Measurements from ENCODE around the gene TSHZ1. TPM values are rescaled to one million over a fixed set of nuclear protein-coding genes. Genes with fewer than 3 reads are reported as not detected.

Gene TSHZ1
- total and polyA plus RNA-seq, 2 donors from 2014 or later = 7.0 to 31.3 TPM

DNA sequence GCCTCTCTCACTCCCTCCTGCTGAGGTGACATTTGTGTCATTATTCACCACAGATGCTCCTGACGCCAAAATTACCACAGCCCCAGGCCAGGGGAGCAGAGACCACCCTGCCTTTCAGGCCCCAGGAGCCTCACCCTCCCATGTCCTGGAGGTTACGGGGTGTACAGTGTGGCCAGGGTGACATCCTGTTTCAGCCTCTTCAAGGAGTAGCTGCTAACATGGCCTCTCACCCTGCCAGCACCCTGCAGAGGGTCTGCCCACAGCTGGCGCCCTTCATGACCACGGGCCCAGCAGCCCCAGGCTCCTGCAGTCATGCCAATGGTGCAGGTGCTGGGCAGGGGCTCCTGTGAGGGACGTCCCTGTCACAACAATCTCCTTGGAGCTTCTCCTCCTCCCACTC lies 124.3 kb downstream of the TSHZ1 start:
- FAIRE-seq (no peak), DNase-seq (no peak)
- intact Hi-C loops (cut with DNase I) = no loop called here

DNA sequence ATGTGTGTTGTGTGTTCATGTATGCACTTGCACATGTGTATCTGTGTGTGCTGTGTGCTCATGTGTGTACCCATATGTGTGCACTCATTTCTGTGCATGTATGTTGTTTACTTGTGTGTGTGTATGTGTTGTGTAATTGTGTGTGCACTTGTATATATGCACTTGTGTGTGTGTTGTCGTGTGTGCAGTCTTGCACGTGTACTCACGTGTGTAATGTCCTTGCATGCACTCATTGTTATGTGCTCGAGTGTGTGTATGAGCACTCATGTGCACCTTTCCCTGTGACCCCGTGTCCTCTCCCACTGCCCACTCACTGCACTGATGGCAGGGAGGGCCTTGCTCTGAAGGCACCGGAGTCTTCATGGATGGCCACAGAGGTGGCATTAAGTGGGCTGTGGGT lies 124.9 kb downstream of the TSHZ1 start:
- TF ChIP-seq, protein P1, sequence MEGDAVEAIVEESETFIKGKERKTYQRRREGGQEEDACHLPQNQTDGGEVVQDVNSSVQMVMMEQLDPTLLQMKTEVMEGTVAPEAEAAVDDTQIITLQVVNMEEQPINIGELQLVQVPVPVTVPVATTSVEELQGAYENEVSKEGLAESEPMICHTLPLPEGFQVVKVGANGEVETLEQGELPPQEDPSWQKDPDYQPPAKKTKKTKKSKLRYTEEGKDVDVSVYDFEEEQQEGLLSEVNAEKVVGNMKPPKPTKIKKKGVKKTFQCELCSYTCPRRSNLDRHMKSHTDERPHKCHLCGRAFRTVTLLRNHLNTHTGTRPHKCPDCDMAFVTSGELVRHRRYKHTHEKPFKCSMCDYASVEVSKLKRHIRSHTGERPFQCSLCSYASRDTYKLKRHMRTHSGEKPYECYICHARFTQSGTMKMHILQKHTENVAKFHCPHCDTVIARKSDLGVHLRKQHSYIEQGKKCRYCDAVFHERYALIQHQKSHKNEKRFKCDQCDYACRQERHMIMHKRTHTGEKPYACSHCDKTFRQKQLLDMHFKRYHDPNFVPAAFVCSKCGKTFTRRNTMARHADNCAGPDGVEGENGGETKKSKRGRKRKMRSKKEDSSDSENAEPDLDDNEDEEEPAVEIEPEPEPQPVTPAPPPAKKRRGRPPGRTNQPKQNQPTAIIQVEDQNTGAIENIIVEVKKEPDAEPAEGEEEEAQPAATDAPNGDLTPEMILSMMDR (IDR thresholded peaks at IDR 0.05; ENCODE audit: borderline replicate concordance, extremely low read depth, insufficient read depth) = no peak
- H3K9ac ChIP-seq (ENCODE audit: low read length in 3 of 3) = no peak overlapping the region
- FAIRE-seq (no peak), DNase-seq (no peak)
- H3K36me3 ChIP-seq (ENCODE audit: control insufficient read depth in 2 of 3, insufficient read depth in 3 of 3, low read length in 3 of 3) = no peaks in the 10 kb centered on the region
- intact Hi-C loops (cut with DNase I) = no loop called here
- H3K4me3 ChIP-seq (ENCODE audit: low read length in 3 of 3) = no peak overlapping the region
- no peaks in the 10 kb centered on the region for H3K4me1 ChIP-seq (ENCODE audit: control insufficient read depth in 2 of 3, insufficient read depth in 2 of 3, low read depth in 1 of 3, low read length in 3 of 3)
- H3K27me3 ChIP-seq (ENCODE audit: control insufficient read depth, insufficient read depth, low read length) = no peaks in the 10 kb centered on the region
- H3K27ac ChIP-seq (ENCODE audit: low read depth in 2 of 2, low read length in 2 of 2) = no peak overlapping the region
- no peaks in the 10 kb centered on the region for H3K9me3 ChIP-seq (ENCODE audit: control insufficient read depth in 2 of 3, insufficient read depth in 1 of 3, low read length in 3 of 3)

More for the DNA sequence above, 124.3 kb downstream of the TSHZ1 start:
- no peak overlapping the region for H3K9ac ChIP-seq (ENCODE audit: low read length in 3 of 3)
- H3K4me1 ChIP-seq (ENCODE audit: control insufficient read depth in 2 of 3, insufficient read depth in 2 of 3, low read depth in 1 of 3, low read length in 3 of 3) = no peaks in the 10 kb centered on the region
- no peaks in the 10 kb centered on the region for H3K36me3 ChIP-seq (ENCODE audit: control insufficient read depth in 2 of 3, insufficient read depth in 3 of 3, low read length in 3 of 3)
- no peak overlapping the region for H3K27ac ChIP-seq (ENCODE audit: low read depth in 2 of 2, low read length in 2 of 2)
- no peaks in the 10 kb centered on the region for H3K27me3 ChIP-seq (ENCODE audit: control insufficient read depth, insufficient read depth, low read length)
- H3K9me3 ChIP-seq (ENCODE audit: control insufficient read depth in 2 of 3, insufficient read depth in 1 of 3, low read length in 3 of 3) = no peaks in the 10 kb centered on the region
- no peak overlapping the region for H3K4me3 ChIP-seq (ENCODE audit: low read length in 3 of 3)
- TF ChIP-seq, protein P1 (IDR thresholded peaks at IDR 0.05; ENCODE audit: borderline replicate concordance, extremely low read depth, insufficient read depth) = no peak

DNA sequence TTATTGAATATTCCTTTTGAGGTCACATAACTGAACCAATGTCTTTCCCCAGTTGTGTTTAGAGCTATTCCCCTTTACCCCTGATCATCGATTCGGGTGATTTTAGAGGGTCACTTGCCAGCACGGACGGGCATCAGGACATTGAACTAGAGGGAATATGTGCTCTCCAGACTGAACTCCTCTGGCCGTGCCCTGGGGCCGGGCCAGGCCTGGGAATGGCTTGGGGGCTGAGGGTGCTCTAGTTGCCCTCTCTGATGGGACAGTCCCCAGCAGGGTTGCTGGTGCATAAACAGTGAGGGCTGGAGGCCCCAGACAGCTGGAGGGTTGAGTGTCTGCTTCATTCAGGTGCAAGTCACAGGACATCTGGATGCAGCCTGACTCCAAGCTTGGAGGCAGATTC lies 126.2 kb downstream of the TSHZ1 start:
- Histone ChIP-seq H3K9ac (ENCODE audit: low read length in 3 of 3) (no peak overlapping the region), H3K9me3 (ENCODE audit: control insufficient read depth in 2 of 3, insufficient read depth in 1 of 3, low read length in 3 of 3) (no peaks in the 10 kb centered on the region), H3K27ac (ENCODE audit: low read depth in 2 of 2, low read length in 2 of 2) (no peak overlapping the region), H3K36me3 (ENCODE audit: control insufficient read depth in 2 of 3, insufficient read depth in 3 of 3, low read length in 3 of 3) (no peaks in the 10 kb centered on the region), H3K27me3 (ENCODE audit: control insufficient read depth, insufficient read depth, low read length) (no peaks in the 10 kb centered on the region), H3K4me3 (ENCODE audit: low read length in 3 of 3) (no peak overlapping the region), H3K4me1 (ENCODE audit: control insufficient read depth in 2 of 3, insufficient read depth in 2 of 3, low read depth in 1 of 3, low read length in 3 of 3) (no peaks in the 10 kb centered on the region)
- intact Hi-C loops (cut with DNase I) = no loop called here
- TF ChIP-seq, protein P1 (IDR thresholded peaks at IDR 0.05; ENCODE audit: borderline replicate concordance, extremely low read depth, insufficient read depth) = no peak
- FAIRE-seq (no peak), DNase-seq (no peak)

GRCh38 chr18:75337348-75337747 lies 126.8 kb downstream of the TSHZ1 start:
- Histone ChIP-seq H3K4me1 (ENCODE audit: control insufficient read depth in 2 of 3, insufficient read depth in 2 of 3, low read depth in 1 of 3, low read length in 3 of 3) (no peaks in the 10 kb centered on the region), H3K9ac (ENCODE audit: low read length in 3 of 3) (no peak overlapping the region), H3K36me3 (ENCODE audit: control insufficient read depth in 2 of 3, insufficient read depth in 3 of 3, low read length in 3 of 3) (no peaks in the 10 kb centered on the region), H3K4me3 (ENCODE audit: low read length in 3 of 3) (no peak overlapping the region), H3K9me3 (ENCODE audit: control insufficient read depth in 2 of 3, insufficient read depth in 1 of 3, low read length in 3 of 3) (no peaks in the 10 kb centered on the region), H3K27me3 (ENCODE audit: control insufficient read depth, insufficient read depth, low read length) (no peaks in the 10 kb centered on the region), H3K27ac (ENCODE audit: low read depth in 2 of 2, low read length in 2 of 2) (no peak overlapping the region)
- no peak for FAIRE-seq
- no peak for DNase-seq
- intact Hi-C loops (cut with DNase I) = no loop called here
- TF ChIP-seq, protein P1 (IDR thresholded peaks at IDR 0.05; ENCODE audit: borderline replicate concordance, extremely low read depth, insufficient read depth) = no peak
